HepG2 (cell line): Measurements from ENCODE around the gene ABCF1. TPM values are rescaled to one million over a fixed set of nuclear protein-coding genes. Genes with fewer than 3 reads are reported as not detected.
A peak's percentile ranks its signal among the peaks of the same experiment; 100 is the strongest.

Experiments used
- ATM ChIP-seq: fragments of 450-650 bp; IDR thresholded peaks from 2 replicates; pipeline ENCODE4 v1.7.1; 2017; ENCODE audit warnings: mild to moderate bottlenecking, borderline replicate concordance
- CBX5 ChIP-seq: sonication (generic); formaldehyde crosslinking; IDR thresholded peaks from 2 replicates; pipeline ENCODE4 v1.4.0; 2020; ENCODE audit warnings: missing genetic modification reagents, borderline replicate concordance
- ELF3 ChIP-seq: IDR thresholded peaks from 2 replicates; pipeline ENCODE4 v1.6.1; 2016; ENCODE audit warnings: missing genetic modification reagents, missing compliant biosample characterization
- IKZF4 ChIP-seq: sonication (generic); formaldehyde crosslinking; IDR thresholded peaks from 2 replicates; pipeline ENCODE4 v1.5.1; 2020; ENCODE audit warnings: borderline replicate concordance, mild to moderate bottlenecking, low read depth, missing genetic modification reagents; ENCODE audit errors: not compliant biosample characterization
- JARID2 ChIP-seq: sonication (generic); formaldehyde crosslinking; IDR thresholded peaks from 2 replicates; pipeline ENCODE4 v1.8.1; 2023; ENCODE audit warnings: missing genetic modification reagents, inconsistent platforms; ENCODE audit not compliant: insufficient replicate concordance
- KAT7 ChIP-seq: IDR thresholded peaks from 2 replicates; pipeline ENCODE4 v1.6.1; 2018; ENCODE audit warnings: borderline replicate concordance, missing compliant biosample characterization
- NCOA1 ChIP-seq: sonication (generic); formaldehyde crosslinking; IDR thresholded peaks from 2 replicates; pipeline ENCODE4 v1.9.0; 2021; ENCODE audit warnings: missing genetic modification reagents
- NFIB ChIP-seq: sonication (generic); formaldehyde crosslinking; IDR thresholded peaks from 2 replicates; pipeline ENCODE4 v1.9.0; 2021; ENCODE audit warnings: missing genetic modification reagents, mild to moderate bottlenecking, borderline replicate concordance
- NRL ChIP-seq: sonication (generic); formaldehyde crosslinking; IDR thresholded peaks from 2 replicates; pipeline ENCODE4 v1.5.0; 2020; ENCODE audit warnings: missing genetic modification reagents, mild to moderate bottlenecking, moderate library complexity, borderline replicate concordance
- POLR2G ChIP-seq: fragments of 200-400 bp; formaldehyde crosslinking; IDR thresholded peaks from 2 replicates; pipeline ENCODE4 v1.6.1; 2018; ENCODE audit warnings: mild to moderate bottlenecking, low read depth, low read length, moderate library complexity
- TBL1XR1 ChIP-seq: fragments of 150-350 bp; IDR thresholded peaks from 2 replicates; pipeline ENCODE4 v1.6.1; 2014; ENCODE audit warnings: borderline replicate concordance, low read length; ENCODE audit not compliant: partially characterized antibody
- TCF7L2 ChIP-seq: IDR thresholded peaks from 2 replicates; pipeline ENCODE4 v1.6.1; 2011; ENCODE audit warnings: mild to moderate bottlenecking, low read depth, low read length, moderate library complexity
- TOPORS ChIP-seq: sonication (generic); formaldehyde crosslinking; IDR thresholded peaks from 2 replicates; pipeline ENCODE4 v1.8.0; 2023; ENCODE audit warnings: mild to moderate bottlenecking, missing genetic modification reagents
- ZNF138 ChIP-seq: sonication (generic); formaldehyde crosslinking; IDR thresholded peaks from 2 replicates; pipeline ENCODE4 v1.5.0; 2020; ENCODE audit warnings: mild to moderate bottlenecking, low read depth, missing genetic modification reagents
- ZNF343 ChIP-seq: sonication (generic); formaldehyde crosslinking; IDR thresholded peaks from 2 replicates; pipeline ENCODE4 v1.4.0; 2020; ENCODE audit warnings: mild to moderate bottlenecking, missing genetic modification reagents
- ZNF720 ChIP-seq: sonication (generic); formaldehyde crosslinking; IDR thresholded peaks from 2 replicates; pipeline ENCODE4 v1.4.0; 2020; ENCODE audit warnings: missing genetic modification reagents
- ZNF792 ChIP-seq: IDR thresholded peaks from 2 replicates; pipeline ENCODE4 v1.6.1; 2016
- ZNF891 ChIP-seq: sonication (generic); formaldehyde crosslinking; IDR thresholded peaks from 2 replicates; pipeline ENCODE4 v1.5.0; 2020; ENCODE audit warnings: mild to moderate bottlenecking, missing genetic modification reagents
- polyA plus RNA-seq, 8 experiments: library from polyadenylated mRNA; depleted of rRNA in 3 of 8; stranded (reverse) in 7 of 8; unstranded in 1 of 8; fragments of >200 nt; fragmentation: Illumina TruSeq in 4 of 8; extraction: Trizol in 4 of 8; gene quantifications; 2 replicates each; pipeline versions ENCODE4 v1.2.1 to v1.2.3, GENCODE V29; 2011 to 2016; ENCODE audit warnings: low read depth in 4 of 8, missing spikeins in 1 of 8, mixed read lengths in 1 of 8; ENCODE audit not compliant: insufficient read depth in 1 of 8
- total RNA-seq, 5 experiments: library from RNA; depleted of rRNA; stranded (reverse); fragments of >200 nt; fragmentation: Illumina TruSeq; extraction: Trizol; gene quantifications; 2 replicates each; pipeline ENCODE4 v1.2.3, GENCODE V29; 2016; ENCODE audit warnings: low read depth in 1 of 5
- TF ChIP-seq, protein P1 (sequence below): sonication (generic); formaldehyde crosslinking; IDR thresholded peaks from 2 replicates; pipeline ENCODE4 v1.4.0; 2020; ENCODE audit warnings: missing genetic modification reagents
- TF ChIP-seq, protein P2 (sequence below): sonication (generic); formaldehyde crosslinking; IDR thresholded peaks from 2 replicates; pipeline ENCODE4 v1.4.0; 2020; ENCODE audit warnings: missing genetic modification reagents
- TF ChIP-seq, protein P3 (sequence below): sonication (generic); formaldehyde crosslinking; IDR thresholded peaks from 2 replicates; pipeline ENCODE4 v1.4.0; 2020; ENCODE audit warnings: low read depth, mild to moderate bottlenecking, missing genetic modification reagents
- TF ChIP-seq, protein P4 (sequence below): sonication (generic); formaldehyde crosslinking; IDR thresholded peaks from 2 replicates; pipeline ENCODE4 v1.4.0; 2020; ENCODE audit warnings: missing genetic modification reagents
- TF ChIP-seq, protein P5 (sequence below): IDR thresholded peaks from 2 replicates; pipeline ENCODE4 v1.6.1; 2016; ENCODE audit warnings: low read depth

The ABCF1 gene
- total and polyA plus RNA-seq, 2 of the 13 experiments (the other 11 are each of a cell fraction or from before 2014, with no cell fraction given) = 25.4 to 98.9 TPM

DNA sequence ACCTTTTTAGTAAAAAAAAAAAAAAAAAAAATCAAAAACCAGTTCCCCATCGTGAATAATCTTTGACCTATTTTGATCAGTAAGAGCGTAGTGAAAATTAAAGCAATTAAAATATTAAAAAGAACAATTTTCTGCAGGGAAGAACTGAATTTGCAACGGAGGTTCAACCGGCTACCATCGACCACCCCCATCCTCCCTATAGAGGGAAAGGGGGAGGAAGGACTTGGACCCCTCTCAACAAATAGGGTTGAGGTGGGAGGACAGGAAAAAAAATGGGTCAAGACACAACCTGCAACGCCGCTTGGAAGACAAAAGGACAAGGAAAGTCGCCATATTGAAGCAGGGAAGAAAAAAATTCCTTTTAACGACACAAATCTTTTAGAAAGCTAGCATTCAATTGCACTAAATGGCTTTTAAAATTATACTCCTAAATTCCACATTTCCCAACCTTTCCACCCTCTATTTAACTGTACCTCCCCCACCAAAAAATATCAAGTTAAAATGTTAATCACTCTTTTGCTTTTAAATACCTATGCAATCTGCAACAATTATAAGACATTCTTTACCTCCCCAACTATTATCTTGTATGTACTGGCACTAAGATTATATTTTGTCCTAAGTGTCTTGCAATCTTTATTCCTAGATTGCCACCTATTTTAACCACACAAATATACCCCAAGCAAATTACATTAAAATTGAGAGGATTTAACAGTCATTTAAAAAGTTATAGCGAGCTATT is 44.1 kb downstream of the ABCF1 start (continued):
- TF ChIP-seq CBX5 (CRISPR knock-in tag) (no peak), TCF7L2 (no peak), ZNF891 (CRISPR knock-in tag) (no peak), TOPORS (CRISPR knock-in tag) (no peak), TBL1XR1 (peak; percentile 35), IKZF4 (no peak), ZNF343 (no peak), ZNF138 (no peak), JARID2 (CRISPR knock-in tag) (no peak), POLR2G (peak; percentile 83), KAT7 (CRISPR knock-in tag) (peak; percentile 95; the same call in 1 of the 2 replicates), NFIB (CRISPR knock-in tag) (no peak), ZNF720 (no peak), NRL (CRISPR knock-in tag) (no peak), ATM (no peak), ZNF792 (CRISPR knock-in tag) (0 out of 2 replicates have a peak, but pooled peaks have one; percentile 12), ELF3 (CRISPR knock-in tag) (no peak), NCOA1 (CRISPR knock-in tag) (no peak)
- TF ChIP-seq, protein P1, sequence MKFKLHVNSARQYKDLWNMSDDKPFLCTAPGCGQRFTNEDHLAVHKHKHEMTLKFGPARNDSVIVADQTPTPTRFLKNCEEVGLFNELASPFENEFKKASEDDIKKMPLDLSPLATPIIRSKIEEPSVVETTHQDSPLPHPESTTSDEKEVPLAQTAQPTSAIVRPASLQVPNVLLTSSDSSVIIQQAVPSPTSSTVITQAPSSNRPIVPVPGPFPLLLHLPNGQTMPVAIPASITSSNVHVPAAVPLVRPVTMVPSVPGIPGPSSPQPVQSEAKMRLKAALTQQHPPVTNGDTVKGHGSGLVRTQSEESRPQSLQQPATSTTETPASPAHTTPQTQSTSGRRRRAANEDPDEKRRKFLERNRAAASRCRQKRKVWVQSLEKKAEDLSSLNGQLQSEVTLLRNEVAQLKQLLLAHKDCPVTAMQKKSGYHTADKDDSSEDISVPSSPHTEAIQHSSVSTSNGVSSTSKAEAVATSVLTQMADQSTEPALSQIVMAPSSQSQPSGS = no peak
- TF ChIP-seq, protein P2, sequence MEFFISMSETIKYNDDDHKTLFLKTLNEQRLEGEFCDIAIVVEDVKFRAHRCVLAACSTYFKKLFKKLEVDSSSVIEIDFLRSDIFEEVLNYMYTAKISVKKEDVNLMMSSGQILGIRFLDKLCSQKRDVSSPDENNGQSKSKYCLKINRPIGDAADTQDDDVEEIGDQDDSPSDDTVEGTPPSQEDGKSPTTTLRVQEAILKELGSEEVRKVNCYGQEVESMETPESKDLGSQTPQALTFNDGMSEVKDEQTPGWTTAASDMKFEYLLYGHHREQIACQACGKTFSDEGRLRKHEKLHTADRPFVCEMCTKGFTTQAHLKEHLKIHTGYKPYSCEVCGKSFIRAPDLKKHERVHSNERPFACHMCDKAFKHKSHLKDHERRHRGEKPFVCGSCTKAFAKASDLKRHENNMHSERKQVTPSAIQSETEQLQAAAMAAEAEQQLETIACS (CRISPR knock-in tag) = no peak
- TF ChIP-seq, protein P3, sequence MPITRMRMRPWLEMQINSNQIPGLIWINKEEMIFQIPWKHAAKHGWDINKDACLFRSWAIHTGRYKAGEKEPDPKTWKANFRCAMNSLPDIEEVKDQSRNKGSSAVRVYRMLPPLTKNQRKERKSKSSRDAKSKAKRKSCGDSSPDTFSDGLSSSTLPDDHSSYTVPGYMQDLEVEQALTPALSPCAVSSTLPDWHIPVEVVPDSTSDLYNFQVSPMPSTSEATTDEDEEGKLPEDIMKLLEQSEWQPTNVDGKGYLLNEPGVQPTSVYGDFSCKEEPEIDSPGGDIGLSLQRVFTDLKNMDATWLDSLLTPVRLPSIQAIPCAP (CRISPR knock-in tag) = no peak
- TF ChIP-seq, protein P4, sequence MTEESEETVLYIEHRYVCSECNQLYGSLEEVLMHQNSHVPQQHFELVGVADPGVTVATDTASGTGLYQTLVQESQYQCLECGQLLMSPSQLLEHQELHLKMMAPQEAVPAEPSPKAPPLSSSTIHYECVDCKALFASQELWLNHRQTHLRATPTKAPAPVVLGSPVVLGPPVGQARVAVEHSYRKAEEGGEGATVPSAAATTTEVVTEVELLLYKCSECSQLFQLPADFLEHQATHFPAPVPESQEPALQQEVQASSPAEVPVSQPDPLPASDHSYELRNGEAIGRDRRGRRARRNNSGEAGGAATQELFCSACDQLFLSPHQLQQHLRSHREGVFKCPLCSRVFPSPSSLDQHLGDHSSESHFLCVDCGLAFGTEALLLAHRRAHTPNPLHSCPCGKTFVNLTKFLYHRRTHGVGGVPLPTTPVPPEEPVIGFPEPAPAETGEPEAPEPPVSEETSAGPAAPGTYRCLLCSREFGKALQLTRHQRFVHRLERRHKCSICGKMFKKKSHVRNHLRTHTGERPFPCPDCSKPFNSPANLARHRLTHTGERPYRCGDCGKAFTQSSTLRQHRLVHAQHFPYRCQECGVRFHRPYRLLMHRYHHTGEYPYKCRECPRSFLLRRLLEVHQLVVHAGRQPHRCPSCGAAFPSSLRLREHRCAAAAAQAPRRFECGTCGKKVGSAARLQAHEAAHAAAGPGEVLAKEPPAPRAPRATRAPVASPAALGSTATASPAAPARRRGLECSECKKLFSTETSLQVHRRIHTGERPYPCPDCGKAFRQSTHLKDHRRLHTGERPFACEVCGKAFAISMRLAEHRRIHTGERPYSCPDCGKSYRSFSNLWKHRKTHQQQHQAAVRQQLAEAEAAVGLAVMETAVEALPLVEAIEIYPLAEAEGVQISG (CRISPR knock-in tag) = peak; percentile 39; the same call in 1 of the 2 replicates
- TF ChIP-seq, protein P5, sequence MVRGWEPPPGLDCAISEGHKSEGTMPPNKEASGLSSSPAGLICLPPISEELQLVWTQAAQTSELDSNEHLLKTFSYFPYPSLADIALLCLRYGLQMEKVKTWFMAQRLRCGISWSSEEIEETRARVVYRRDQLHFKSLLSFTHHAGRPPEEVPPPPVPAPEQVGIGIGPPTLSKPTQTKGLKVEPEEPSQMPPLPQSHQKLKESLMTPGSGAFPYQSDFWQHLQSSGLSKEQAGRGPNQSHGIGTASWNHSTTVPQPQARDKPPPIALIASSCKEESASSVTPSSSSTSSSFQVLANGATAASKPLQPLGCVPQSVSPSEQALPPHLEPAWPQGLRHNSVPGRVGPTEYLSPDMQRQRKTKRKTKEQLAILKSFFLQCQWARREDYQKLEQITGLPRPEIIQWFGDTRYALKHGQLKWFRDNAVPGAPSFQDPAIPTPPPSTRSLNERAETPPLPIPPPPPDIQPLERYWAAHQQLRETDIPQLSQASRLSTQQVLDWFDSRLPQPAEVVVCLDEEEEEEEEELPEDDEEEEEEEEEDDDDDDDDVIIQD = no peak
